ENCODE results near the gene C1QTNF2. TPM values are rescaled to one million over a fixed set of nuclear protein-coding genes. Genes with fewer than 3 reads are reported as not detected.

Gene C1QTNF2
- total and polyA plus RNA-seq, 10 of the 15 experiments (the other 5 are each of a cell fraction or from before 2014, with no cell fraction given) = not detected

DNA sequence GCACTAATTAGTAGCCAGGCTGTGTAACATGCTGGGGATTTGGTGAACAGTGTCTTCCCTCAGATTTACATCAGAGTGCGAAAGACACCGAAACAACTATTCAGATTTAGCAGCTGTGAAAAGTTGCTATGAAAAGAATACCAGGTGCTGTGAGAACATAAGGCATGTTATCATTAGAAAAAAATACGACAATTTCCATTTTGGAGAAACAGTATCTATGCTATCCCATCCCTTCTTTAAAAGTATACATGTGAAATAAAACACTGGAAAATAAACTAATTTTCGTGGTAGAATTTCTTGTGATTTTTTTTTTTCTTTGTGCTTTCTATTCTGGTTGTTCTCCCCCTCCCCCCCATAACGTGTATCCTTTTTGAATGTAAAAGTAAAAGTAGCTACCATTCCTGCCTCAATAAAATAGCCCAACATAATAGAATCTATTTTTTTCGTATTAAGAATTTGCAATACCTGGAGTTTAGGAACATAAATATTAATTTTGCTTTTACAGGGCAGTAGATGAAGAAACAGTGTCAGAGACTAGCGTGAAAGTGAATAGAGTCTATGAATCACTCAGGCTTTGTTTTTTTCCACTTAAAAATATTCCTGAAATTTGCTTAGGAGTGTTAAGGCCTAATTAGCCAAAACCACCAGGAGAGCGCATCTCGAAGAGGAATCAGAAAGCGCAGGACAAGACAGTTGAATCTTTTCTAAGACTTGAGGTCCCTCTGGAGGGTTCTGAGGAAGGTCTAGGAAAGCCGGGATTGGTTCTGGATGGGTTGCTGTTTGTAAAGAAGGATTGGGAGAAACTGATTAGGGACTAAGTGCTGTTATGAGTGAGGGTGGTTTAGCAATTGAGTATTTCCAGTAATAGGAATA, 49.3 kb upstream of the C1QTNF2 start (continued):
- no peak for TF ChIP-seq BCLAF1 (IDR thresholded peaks at IDR 0.05)

DNA sequence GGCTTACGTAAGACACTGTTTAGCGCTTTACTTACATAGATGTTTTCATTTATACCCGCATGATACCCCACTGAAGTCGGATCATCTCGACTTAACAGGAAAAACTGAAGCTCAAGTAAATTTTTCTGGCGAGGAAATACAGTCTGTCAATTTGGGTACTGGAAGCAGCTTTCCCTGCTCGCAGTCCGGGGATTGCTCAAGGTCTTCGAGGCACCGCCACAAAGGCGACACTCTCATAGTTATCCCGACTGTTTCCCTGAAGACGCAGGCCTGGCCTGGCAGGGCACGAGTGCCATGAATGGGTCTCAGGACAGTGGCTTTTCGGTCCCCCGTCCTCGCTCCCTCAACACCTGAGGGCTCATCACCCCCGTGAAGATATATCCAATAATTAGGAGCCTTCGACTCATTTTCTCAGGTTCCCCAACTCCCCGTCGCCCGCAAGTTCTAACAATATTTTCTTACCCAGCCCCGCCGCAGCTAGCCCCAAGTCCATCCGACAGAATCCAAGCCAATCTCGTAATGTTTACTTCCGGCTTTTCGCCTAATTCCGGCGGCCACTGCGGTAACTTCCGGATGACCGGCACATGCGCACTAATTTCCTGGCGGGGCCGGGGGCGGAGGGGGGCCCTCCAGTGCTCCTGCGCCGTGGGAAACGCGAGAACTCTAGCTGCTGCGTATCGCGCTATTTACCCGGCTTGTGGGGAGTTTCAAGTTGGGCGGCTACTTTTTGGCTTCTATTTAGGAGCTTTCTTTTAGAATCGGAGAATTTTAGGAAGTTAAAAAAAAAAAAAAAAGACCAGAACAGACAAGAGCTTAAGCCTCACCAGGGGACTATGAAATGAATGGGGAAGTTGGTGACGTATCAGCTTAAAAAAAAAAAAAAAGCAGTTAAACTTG, 48.4 kb upstream of the C1QTNF2 start, which contains the start of gene SLU7:
TSS of gene SLU7 (minus strand) at position 521 of the 897 bp plus-strand sequence. CDS start 3,787 bp downstream, outside the sequence.
- Histone ChIP-seq H3K27ac (ENCODE audit: control insufficient read depth, insufficient read depth) (peak within 1 kb of the TSS; percentile 71), H4K20me1 (ENCODE audit: control insufficient read depth, insufficient read depth) (no peaks in the 10 kb centered on the region), H3K9me3 (replicated peaks; ENCODE audit: control insufficient read depth, insufficient read depth, low read length) (no peaks in the 10 kb centered on the region), H3K9ac (ENCODE audit: control insufficient read depth, insufficient read depth, low read length) (peak within 1 kb of the TSS; percentile 94), H3K4me1 (ENCODE audit: control insufficient read depth, insufficient read depth, low read length) (peaks cover 15% of the 10 kb centered on the region), H3K4me3 (peak within 1 kb of the TSS; percentile 72), H3K36me3 (ENCODE audit: control insufficient read depth in 2 of 2, insufficient read depth in 2 of 2, low read length in 1 of 2) (peaks cover 0 to 4% of the 10 kb centered on the region in 2 experiments; a peak in 1 of 4 replicates), H2AFZ (ENCODE audit: control insufficient read depth, low read depth, low read length) (peak within 1 kb of the TSS; percentile 31), H3K79me2 (ENCODE audit: control insufficient read depth, insufficient read depth, low read length) (peaks cover 53% of the 10 kb centered on the region), H3K4me2 (ENCODE audit: control insufficient read depth, insufficient read depth) (peak within 1 kb of the TSS; percentile 96), H3K27me3 (replicated peaks in 1 of 2; ENCODE audit: control insufficient read depth in 2 of 2, insufficient read depth in 2 of 2, low read length in 1 of 2) (no peaks in the 10 kb centered on the region)
- RAD21 ChIA-PET (ENCODE audit: unreplicated experiment) = interaction anchor here (0.7 to 8.6 kb wide), 15 partner anchors 11 to 1565 kb away, joined by 3 to 109 read pairs (median 8); partner anchors contain the start of gene FAM200C
- DNase-seq (ENCODE audit: low read depth, low spot score) (peak; percentile 91), FAIRE-seq (peak; percentile 75), ATAC-seq (peak; percentile 80)
- BruUV-seq (replicated peaks) = TSS peak; percentile 90
- SMC1A ChIA-PET (ENCODE audit: uncharacterized antibody, unreplicated experiment) = interaction anchor here (0.6 to 8.9 kb wide), 20 partner anchors 10 to 1008 kb away, joined by 3 to 135 read pairs (median 4); partner anchors contain the start of gene FAM200C
- WGBS (ENCODE audit: insufficient coverage, insufficient replicate concordance, low lambda C conversion rate, missing lambda C conversion rate) = 2% methylated on average over 48 of the region's 48 CpGs
- POLR2A ChIA-PET = interaction anchor here (0.5 to 3.2 kb wide), 38 partner anchors 10 to 1498 kb away, joined by 3 to 21 read pairs (median 5); partner anchors contain the start of genes FAM200C and TTC1
- CTCF ChIA-PET = interaction anchor here (0.7 to 8.9 kb wide), 12 partner anchors 11 to 397 kb away, joined by 3 to 133 read pairs (median 4); partner anchors contain the start of gene FAM200C
- in situ Hi-C loops (cut with MboI) (no loop called here), intact Hi-C loops (cut with micrococcal nuclease; ENCODE audit: unreplicated experiment) (no loop called here)
- TF ChIP-seq CREB1 (IDR thresholded peaks at IDR 0.05; ENCODE audit: low read depth) (peak; percentile 76), TBL1XR1 (IDR thresholded peaks at IDR 0.05; ENCODE audit: low read depth, low read length) (peak; percentile 50; the same call in 1 of the 2 replicates), ATF2 (IDR thresholded peaks at IDR 0.05; ENCODE audit: low read length) (peak; percentile 59; the same call in 1 of the 2 replicates), IKZF1 (conservative IDR thresholded peaks at IDR 0.05) (peak; percentile 58; the same call in 1 of the 2 replicates), POLR2AphosphoS2 (IDR thresholded peaks at IDR 0.05; ENCODE audit: low read depth, low read length) (peak; percentile 72; the same call in 1 of the 2 replicates), NBN (IDR thresholded peaks at IDR 0.05) (peak; percentile 97), BACH1 (IDR thresholded peaks at IDR 0.05; ENCODE audit: borderline replicate concordance) (peak; percentile 28; the same call in 1 of the 2 replicates), MXI1 (IDR thresholded peaks at IDR 0.05; ENCODE audit: low read depth, low read length) (peak; percentile 77; the same call in 1 of the 2 replicates), NKRF (conservative IDR thresholded peaks at IDR 0.05) (peak; percentile 67)

Data from GM12878 (cell line).